ENCODE results near the gene DNAH14. TPM values are rescaled to one million over a fixed set of nuclear protein-coding genes. Genes with fewer than 3 reads are reported as not detected.
A peak's percentile ranks its signal among the peaks of the same experiment; 100 is the strongest.

Gene DNAH14
- total and polyA plus RNA-seq, 2 of the 13 experiments (the other 11 are each of a cell fraction or from before 2014, with no cell fraction given): 4.5 to 27.5 TPM

GRCh38 chr1:225428068-225428880 is 498.8 kb downstream of the DNAH14 start (continued):
- TF ChIP-seq TIGD3 (CRISPR knock-in tag; IDR thresholded peaks at IDR 0.05; ENCODE audit: borderline replicate concordance): no peak
- TF ChIP-seq RNF2 (conservative IDR thresholded peaks at IDR 0.05; ENCODE audit: low read depth): no peak
- peak; percentile 67; the same call in 1 of the 2 replicates for TF ChIP-seq ZNF589 (CRISPR knock-in tag; conservative IDR thresholded peaks at IDR 0.05)
- no peak for TF ChIP-seq ZKSCAN5 (CRISPR knock-in tag; IDR thresholded peaks at IDR 0.05)
- TF ChIP-seq PTBP1 (IDR thresholded peaks at IDR 0.05; ENCODE audit: low read depth, low read length, poor library complexity, severe bottlenecking): no peak
- TF ChIP-seq TBX2 (CRISPR knock-in tag; IDR thresholded peaks at IDR 0.05; ENCODE audit: borderline replicate concordance): peak; percentile 44; the same call in 1 of the 2 replicates
- TF ChIP-seq ATF6 (CRISPR knock-in tag; conservative IDR thresholded peaks at IDR 0.05): no peak
- no peak for TF ChIP-seq PRDM4 (CRISPR knock-in tag; IDR thresholded peaks at IDR 0.05; ENCODE audit: borderline replicate concordance)
- no peak for TF ChIP-seq HOMEZ (CRISPR knock-in tag; IDR thresholded peaks at IDR 0.05; ENCODE audit: low read depth)
- no peak for TF ChIP-seq EHMT2 (IDR thresholded peaks at IDR 0.05; ENCODE audit: borderline replicate concordance, low read depth, low read length)
- no peak for TF ChIP-seq ATF1 (CRISPR knock-in tag; IDR thresholded peaks at IDR 0.05)
- peak; percentile 44; the same call in 1 of the 2 replicates for TF ChIP-seq IRX3 (CRISPR knock-in tag; IDR thresholded peaks at IDR 0.05; ENCODE audit: borderline replicate concordance, low read depth)
- no peak for TF ChIP-seq PAX8 (CRISPR knock-in tag; IDR thresholded peaks at IDR 0.05; ENCODE audit: borderline replicate concordance)
- no peak for TF ChIP-seq NR3C1 (CRISPR knock-in tag; IDR thresholded peaks at IDR 0.05)
- no peak for TF ChIP-seq TFAP4 (IDR thresholded peaks at IDR 0.05; ENCODE audit: borderline replicate concordance, low read depth)
- no peak for TF ChIP-seq NR2F1 (CRISPR knock-in tag; IDR thresholded peaks at IDR 0.05)
- TF ChIP-seq MEF2D (CRISPR knock-in tag; IDR thresholded peaks at IDR 0.05): peak; percentile 49
- no peak for TF ChIP-seq JDP2 (CRISPR knock-in tag; IDR thresholded peaks at IDR 0.05; ENCODE audit: borderline replicate concordance)
- TF ChIP-seq SALL1 (CRISPR knock-in tag; IDR thresholded peaks at IDR 0.05): peak; percentile 24; the same call in 1 of the 2 replicates
- TF ChIP-seq SKI (IDR thresholded peaks at IDR 0.05; ENCODE audit: partially characterized antibody): no peak
